ENCODE measurements around the gene C16orf78.

GRCh38 chr16:49434733-49435132 is 61.1 kb downstream of the C16orf78 start:
- TF ChIP-seq CTCF (IDR thresholded peaks at IDR 0.05) (no peak), POLR2A (IDR thresholded peaks at IDR 0.05) (no peak)
